ENCODE data around the gene GPN3. TPM values are rescaled to one million over a fixed set of nuclear protein-coding genes. Genes with fewer than 3 reads are reported as not detected.
"Not testable (repeated sequence)": the region's sequence is repeated elsewhere in the genome, so short reads cannot be mapped to it uniquely, and the experiment has no call there.

GPN3 gene
- 49.2 and 55.9 TPM in 2 replicates for polyA plus RNA-seq (2014; cell fraction: cytosol; rRNA removed)
- 30.3 and 55.0 TPM in 2 replicates for polyA plus RNA-seq (2014; cell fraction: nucleus; rRNA removed)

- peak; percentile 99 for DNase-seq (ENCODE audit: low spot score)
Measured at GRCh38 chr12:110468214-110469048, at the start of gene GPN3, which contains the start of gene FAM216A. TSS of gene GPN3 (minus strand) at chr12:110468257. CDS start at chr12:110468203, 54 bp downstream. TSS of gene FAM216A (plus strand) at chr12:110468845. CDS start at chr12:110468876, 31 bp downstream.

GRCh38 chr12:110516995-110517394 lies 48.9 kb upstream of the GPN3 start:
- no peak for DNase-seq (ENCODE audit: low spot score)

- no peak for DNase-seq (ENCODE audit: low spot score)
Measured at GRCh38 chr12:110514363-110514762, 46.3 kb upstream of the GPN3 start.

GRCh38 chr12:110513842-110514241 lies 45.8 kb upstream of the GPN3 start:
- no peak for DNase-seq (ENCODE audit: low spot score)

GRCh38 chr12:110508071-110508586 lies 40.1 kb upstream of the GPN3 start:
- DNase-seq (ENCODE audit: low spot score): no peak

GRCh38 chr12:110505332-110505731 lies 37.3 kb upstream of the GPN3 start:
- DNase-seq (ENCODE audit: low spot score): no peak

- no peak for DNase-seq (ENCODE audit: low spot score)
Measured at GRCh38 chr12:110503432-110503831, 35.4 kb upstream of the GPN3 start.

- peak; percentile 98 for DNase-seq (ENCODE audit: low spot score)
Measured at GRCh38 chr12:110501752-110502738, 34.0 kb upstream of the GPN3 start, which contains the start of the genes RAD9B and VPS29. TSS of gene RAD9B (plus strand) at chr12:110502331. CDS start at chr12:110502338, 7 bp downstream. TSS of gene VPS29 (minus strand) at chr12:110502111. CDS start at chr12:110502051, 60 bp downstream.

- DNase-seq (ENCODE audit: low spot score): no peak
Measured at GRCh38 chr12:110501399-110501751, 33.3 kb upstream of the GPN3 start.

GRCh38 chr12:110498984-110499706 lies 31.1 kb upstream of the GPN3 start:
- no peak for DNase-seq (ENCODE audit: low spot score)

- DNase-seq (ENCODE audit: low spot score): no peak
Measured at GRCh38 chr12:110475426-110475825, 7.4 kb upstream of the GPN3 start.

- no peak for DNase-seq (ENCODE audit: low spot score)
Measured at GRCh38 chr12:110467847-110468213, 227 bp downstream of the GPN3 start.

GRCh38 chr12:110466791-110467190 lies 1.3 kb downstream of the GPN3 start:
- DNase-seq (ENCODE audit: low spot score): no peak

- DNase-seq (ENCODE audit: low spot score): not testable (repeated sequence)
Measured at GRCh38 chr12:110465765-110466164, 2.3 kb downstream of the GPN3 start.

- DNase-seq (ENCODE audit: low spot score): no peak
Measured at GRCh38 chr12:110465024-110465423, 3.0 kb downstream of the GPN3 start.

GRCh38 chr12:110461189-110461588 lies 6.9 kb downstream of the GPN3 start:
- not testable (repeated sequence) for DNase-seq (ENCODE audit: low spot score)

GRCh38 chr12:110458756-110459155 lies 9.3 kb downstream of the GPN3 start:
- no peak for DNase-seq (ENCODE audit: low spot score)

GRCh38 chr12:110453569-110454296 lies 14.3 kb downstream of the GPN3 start:
- no peak for DNase-seq (ENCODE audit: low spot score)

GRCh38 chr12:110451263-110451662 lies 16.8 kb downstream of the GPN3 start:
- DNase-seq (ENCODE audit: low spot score): no peak
